Upper lobe of right lung (tissue), 1 donor: ENCODE results near the gene PDE7B. TPM values are rescaled to one million over a fixed set of nuclear protein-coding genes. Genes with fewer than 3 reads are reported as not detected.

ENCODE experiments used
- ATAC-seq: fragments of 200-7000 bp; cut with Tn5 transposase; one replicate; pipeline ENCODE4 v1.9.1; 2020; ENCODE audit warnings: mild to moderate bottlenecking, moderate library complexity
- DNase-seq: peaks from one replicate; pipeline ENCODE4 v3.0.0-alpha.2; 2020
- H3K27ac ChIP-seq: fragments of 200-600 bp; one replicate; pipeline ENCODE4 v1.8.0; 2022
- H3K27me3 ChIP-seq: fragments of 200-600 bp; one replicate; pipeline ENCODE4 v1.8.0; 2022; ENCODE audit warnings: mild to moderate bottlenecking
- H3K36me3 ChIP-seq: fragments of 200-600 bp; one replicate; pipeline ENCODE4 v1.8.0; 2022
- H3K4me1 ChIP-seq: fragments of 200-600 bp; one replicate; pipeline ENCODE4 v1.8.0; 2022
- H3K4me3 ChIP-seq: fragments of 200-600 bp; one replicate; pipeline ENCODE4 v1.8.0; 2022; ENCODE audit warnings: mild to moderate bottlenecking
- H3K9me3 ChIP-seq: fragments of 200-600 bp; one replicate; pipeline ENCODE4 v1.8.0; 2022
- CTCF ChIP-seq: fragments of 200-600 bp; IDR thresholded peaks from one replicate; pipeline ENCODE4 v1.8.0; 2022; ENCODE audit warnings: antibody characterized with exemption
- intact Hi-C: fragments of 100-400 bp; cut with DNase I; formaldehyde crosslinking; loops from one replicate; pipeline ENCODE4 v1.11.0; 2022
- total RNA-seq: library from RNA; stranded (reverse); fragmentation: NEBNext Ultra II Directional; extraction: Animal tissue kit (Norgen Biotek cat#: 25700); gene quantifications from one replicate; pipeline ENCODE4 v1.2.1, GENCODE V29; 2021
- donor health status: DM: no; HTN: yes; CAD: no; lungs with severe emphysema.

Gene PDE7B
- total RNA-seq, 1 donor from 2014 or later, result 4.2 TPM

GRCh38 chr6:135888818-135889217 is 37.3 kb downstream of the PDE7B start:
- H3K4me1 ChIP-seq, result no peaks in the 10 kb centered on the region
- ATAC-seq, result no peak
- H3K27ac ChIP-seq, result no peak overlapping the region
- no peaks in the 10 kb centered on the region for H3K36me3 ChIP-seq
- no peaks in the 10 kb centered on the region for H3K9me3 ChIP-seq
- H3K27me3 ChIP-seq, result no peaks in the 10 kb centered on the region
- intact Hi-C loops, result no loop called here
- no peak overlapping the region for H3K4me3 ChIP-seq
- DNase-seq, result no peak
- no peak for TF ChIP-seq CTCF

GRCh38 chr6:135890876-135891275 is 39.4 kb downstream of the PDE7B start:
- H3K4me1 ChIP-seq, result no peaks in the 10 kb centered on the region

GRCh38 chr6:135891710-135892109 is 40.2 kb downstream of the PDE7B start:
- H3K4me3 ChIP-seq, result no peak overlapping the region
- no peaks in the 10 kb centered on the region for H3K36me3 ChIP-seq
- DNase-seq (no peak), ATAC-seq (no peak)
- intact Hi-C loops, result no loop called here
- no peak overlapping the region for H3K27ac ChIP-seq
- no peaks in the 10 kb centered on the region for H3K9me3 ChIP-seq
- H3K4me1 ChIP-seq, result no peaks in the 10 kb centered on the region
- H3K27me3 ChIP-seq, result no peaks in the 10 kb centered on the region
- no peak for TF ChIP-seq CTCF

More at GRCh38 chr6:135890876-135891275, 39.4 kb downstream of the PDE7B start:
- Histone ChIP-seq H3K27ac (no peak overlapping the region), H3K36me3 (no peaks in the 10 kb centered on the region), H3K4me3 (no peak overlapping the region), H3K9me3 (no peaks in the 10 kb centered on the region), H3K27me3 (no peaks in the 10 kb centered on the region)
- intact Hi-C loops, result no loop called here
- no peak for TF ChIP-seq CTCF
- DNase-seq (no peak), ATAC-seq (no peak)

DNA sequence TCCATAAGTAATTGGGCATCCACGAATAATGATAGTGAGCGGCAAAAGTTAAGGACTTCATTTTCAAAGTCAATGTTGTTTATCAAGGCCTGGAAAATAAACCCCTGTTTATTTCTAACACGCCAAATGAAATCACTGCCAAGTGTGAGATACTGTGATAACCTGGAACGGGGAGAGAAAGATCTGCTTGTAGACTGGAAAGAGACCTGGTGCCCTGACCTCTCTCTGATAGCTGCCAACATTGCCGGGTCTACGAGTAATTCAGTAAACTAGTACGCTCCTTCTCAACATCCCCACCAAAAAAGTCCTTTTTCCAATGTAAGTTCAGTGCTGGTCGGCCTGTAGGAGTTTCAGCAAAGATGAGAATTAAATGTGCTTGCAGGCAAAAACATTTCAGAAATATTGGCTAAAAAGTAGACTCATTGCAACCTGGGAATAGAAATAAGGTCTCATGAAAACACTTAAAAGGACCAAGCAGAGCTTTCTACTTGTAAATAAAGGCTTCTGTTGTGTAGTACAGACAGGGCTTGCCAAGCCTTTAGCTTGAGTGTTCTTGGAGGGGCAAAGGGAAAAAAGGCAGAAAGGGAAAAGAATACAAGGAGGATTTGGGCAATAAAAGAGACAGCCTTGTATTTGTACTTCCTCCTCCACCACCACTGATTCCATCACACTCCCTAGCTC is 43.9 kb downstream of the PDE7B start:
- ATAC-seq (no peak), DNase-seq (no peak)
- intact Hi-C loops, result no loop called here
- Histone ChIP-seq H3K36me3 (no peaks in the 10 kb centered on the region), H3K9me3 (no peaks in the 10 kb centered on the region), H3K4me3 (no peak overlapping the region), H3K27ac (no peak overlapping the region), H3K4me1 (no peaks in the 10 kb centered on the region), H3K27me3 (no peaks in the 10 kb centered on the region)
- no peak for TF ChIP-seq CTCF

DNA sequence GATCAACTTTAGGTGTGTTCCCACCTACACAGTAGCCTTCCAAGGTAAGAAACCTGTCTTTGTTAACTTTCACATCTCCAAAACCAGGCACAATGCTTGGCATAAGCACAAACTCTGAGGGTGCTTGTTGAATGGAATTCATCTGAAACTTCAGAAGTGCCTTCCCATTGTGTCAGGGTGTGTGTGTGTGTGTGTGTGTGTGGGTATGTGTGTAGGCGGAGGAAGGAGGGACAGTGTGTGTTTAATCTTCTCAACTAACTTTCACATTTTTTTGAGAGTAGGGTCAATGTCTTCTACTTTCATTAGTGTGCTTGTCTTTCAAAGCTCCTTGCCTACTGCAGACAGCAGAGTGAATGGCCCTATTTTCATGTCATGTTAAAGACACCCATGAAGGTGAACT is 45.6 kb downstream of the PDE7B start:
- Histone ChIP-seq H3K36me3 (no peaks in the 10 kb centered on the region), H3K4me1 (no peaks in the 10 kb centered on the region), H3K27ac (no peak overlapping the region), H3K9me3 (no peaks in the 10 kb centered on the region), H3K4me3 (no peak overlapping the region), H3K27me3 (no peaks in the 10 kb centered on the region)
- ATAC-seq, result no peak
- intact Hi-C loops, result no loop called here
- no peak for DNase-seq
- TF ChIP-seq CTCF, result no peak
